Measurements from ENCODE around the gene CPNE2. TPM values are rescaled to one million over a fixed set of nuclear protein-coding genes. Genes with fewer than 3 reads are reported as not detected.

Gene CPNE2
- total RNA-seq, 1 donor from 2014 or later = 40.6 TPM

DNA sequence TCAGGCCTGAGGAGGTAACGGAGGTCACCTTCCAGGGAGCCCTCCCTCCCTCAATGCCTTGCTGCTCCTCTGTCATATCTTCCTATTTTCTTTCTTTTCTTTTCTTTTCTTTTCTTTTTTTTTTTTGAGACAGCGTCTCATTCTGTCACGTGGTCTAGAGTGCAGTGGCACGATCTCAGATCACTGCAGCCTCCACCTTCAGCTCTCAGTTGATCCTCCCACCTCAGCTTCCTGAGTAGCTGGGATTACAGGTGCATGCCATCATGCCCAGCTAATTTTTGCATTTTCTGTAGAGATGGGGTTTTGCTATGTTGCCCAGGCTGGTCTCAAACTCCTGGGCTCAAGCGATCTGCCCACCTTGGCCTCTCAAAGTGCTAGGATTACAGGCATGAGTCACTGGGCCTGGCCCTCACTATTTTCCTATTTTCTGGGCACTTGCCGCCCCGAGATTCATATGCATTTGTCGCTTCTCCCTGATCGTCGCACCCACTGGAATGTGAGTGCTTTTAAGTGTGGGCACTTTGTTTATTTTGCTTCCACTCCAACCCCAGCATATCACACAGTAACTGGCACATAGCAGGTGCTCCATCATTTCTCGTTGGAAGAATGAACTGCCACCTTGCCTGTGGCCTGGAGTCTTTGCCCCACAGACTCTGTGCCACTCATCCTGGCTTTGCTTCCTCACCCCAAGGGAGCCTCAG, 31.7 kb downstream of the CPNE2 start:
- DNase-seq = no peak

DNA sequence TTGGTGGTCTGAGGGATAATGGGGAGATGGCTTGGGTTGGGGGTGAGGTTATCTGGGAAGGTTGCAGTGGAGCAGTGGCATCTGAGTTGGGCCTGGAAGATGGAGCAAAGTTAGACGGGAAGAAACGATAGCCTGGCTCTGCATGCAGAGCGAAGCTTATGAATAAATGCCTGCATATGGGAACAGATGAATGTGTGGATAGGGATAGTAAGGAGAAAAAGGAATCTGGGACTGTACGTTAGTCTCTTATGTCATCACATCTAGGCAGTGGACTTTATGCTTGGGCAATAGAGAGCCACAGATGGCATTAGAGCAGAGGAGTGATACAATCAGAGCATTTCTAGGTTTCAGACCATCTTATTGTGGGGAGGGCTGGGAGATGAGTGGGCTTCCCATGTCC, 33.0 kb downstream of the CPNE2 start:
- DNase-seq = no peak

DNA sequence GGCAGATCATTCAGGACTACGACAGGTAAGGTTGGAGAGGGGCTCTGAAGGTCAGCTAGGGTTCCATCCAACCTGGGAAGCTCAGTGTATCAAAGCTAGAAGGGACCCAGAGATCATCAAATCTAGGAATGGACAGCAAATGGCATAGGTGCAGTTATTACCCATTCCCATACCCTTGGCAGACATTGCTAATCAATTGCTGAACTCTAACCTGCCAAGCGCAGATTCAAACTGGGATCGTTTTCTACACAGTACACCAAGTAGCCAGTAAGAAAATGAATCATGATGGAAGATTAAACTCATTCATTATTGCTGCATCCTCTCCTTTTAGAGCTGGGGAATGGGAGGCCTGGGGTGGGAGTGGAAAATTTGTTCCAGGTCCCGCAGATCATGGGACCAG, 33.6 kb downstream of the CPNE2 start:
- no peak for DNase-seq

DNA sequence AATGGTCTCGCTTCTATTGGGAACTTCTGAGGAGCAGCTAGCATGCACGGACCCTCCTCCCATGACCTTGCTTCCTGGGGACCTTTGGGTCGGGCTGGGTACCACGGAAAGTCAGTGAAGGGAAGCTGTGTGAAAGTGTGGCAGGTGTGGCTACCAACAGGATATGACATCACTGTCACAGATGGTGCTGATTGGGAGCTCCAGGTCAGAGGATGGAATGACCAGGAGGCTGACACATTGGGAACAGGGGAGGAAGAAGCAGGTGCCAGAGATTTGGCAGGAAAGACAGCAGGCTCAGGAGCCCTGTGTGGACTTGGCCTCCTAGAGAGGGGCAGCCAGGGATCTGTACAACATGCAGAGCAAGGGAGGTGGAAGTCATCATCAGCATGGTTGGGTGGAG, 34.0 kb downstream of the CPNE2 start:
- DNase-seq = no peak

DNA sequence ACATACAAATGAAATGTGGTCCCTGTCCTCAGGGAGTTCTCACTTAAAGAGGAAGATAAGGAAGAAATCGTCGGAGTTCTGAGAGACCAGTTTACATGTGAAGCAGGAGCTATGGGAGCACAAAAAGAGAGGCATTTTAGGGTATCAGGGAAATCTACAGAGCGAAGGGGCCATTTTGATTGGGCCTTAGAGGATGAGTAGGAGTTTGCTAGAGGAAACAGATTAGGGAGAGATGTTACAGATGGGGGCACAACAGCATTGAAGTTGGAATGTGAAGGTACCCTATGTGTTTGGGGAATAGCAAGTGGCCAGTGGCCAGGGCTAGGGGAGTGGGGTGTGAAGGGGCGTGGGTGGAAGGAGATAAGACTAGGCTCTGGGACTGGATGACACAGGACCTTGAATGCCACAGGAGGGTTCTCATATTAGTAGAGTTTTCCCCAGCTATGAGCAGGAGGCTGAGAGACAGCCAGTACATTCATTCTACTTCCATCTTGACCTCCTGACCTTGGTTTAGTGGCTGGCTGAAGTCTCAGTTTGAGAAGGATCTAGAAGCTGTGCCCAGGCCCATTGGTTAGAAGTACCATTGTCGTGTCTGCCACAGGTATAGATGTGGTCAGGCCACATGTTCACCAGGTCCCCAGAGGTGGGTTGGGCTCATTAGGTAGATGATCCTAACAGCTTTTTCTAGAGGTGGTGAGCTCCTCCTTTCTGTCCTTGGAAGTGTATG, 34.8 kb downstream of the CPNE2 start:
- DNase-seq = no peak

DNA sequence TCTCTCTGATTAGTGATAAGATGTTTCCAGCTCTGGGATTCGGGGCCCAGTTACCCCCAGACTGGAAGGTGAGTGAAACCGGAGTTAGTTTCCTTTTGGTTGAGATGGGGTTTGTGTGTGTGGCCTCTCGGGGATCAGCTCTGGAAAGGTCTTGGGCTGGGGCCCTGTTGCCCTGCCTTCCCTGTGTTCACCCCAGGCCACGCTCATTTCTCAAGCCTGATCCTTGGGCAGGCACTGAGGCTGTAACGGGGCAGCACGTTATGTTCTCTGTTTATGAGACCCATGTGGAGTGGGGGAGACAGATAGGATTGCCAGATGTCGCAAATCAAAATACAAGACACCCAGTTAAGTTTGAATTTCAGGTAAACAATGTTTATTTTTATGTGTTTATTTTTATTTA, 35.5 kb downstream of the CPNE2 start:
- DNase-seq = no peak

DNA sequence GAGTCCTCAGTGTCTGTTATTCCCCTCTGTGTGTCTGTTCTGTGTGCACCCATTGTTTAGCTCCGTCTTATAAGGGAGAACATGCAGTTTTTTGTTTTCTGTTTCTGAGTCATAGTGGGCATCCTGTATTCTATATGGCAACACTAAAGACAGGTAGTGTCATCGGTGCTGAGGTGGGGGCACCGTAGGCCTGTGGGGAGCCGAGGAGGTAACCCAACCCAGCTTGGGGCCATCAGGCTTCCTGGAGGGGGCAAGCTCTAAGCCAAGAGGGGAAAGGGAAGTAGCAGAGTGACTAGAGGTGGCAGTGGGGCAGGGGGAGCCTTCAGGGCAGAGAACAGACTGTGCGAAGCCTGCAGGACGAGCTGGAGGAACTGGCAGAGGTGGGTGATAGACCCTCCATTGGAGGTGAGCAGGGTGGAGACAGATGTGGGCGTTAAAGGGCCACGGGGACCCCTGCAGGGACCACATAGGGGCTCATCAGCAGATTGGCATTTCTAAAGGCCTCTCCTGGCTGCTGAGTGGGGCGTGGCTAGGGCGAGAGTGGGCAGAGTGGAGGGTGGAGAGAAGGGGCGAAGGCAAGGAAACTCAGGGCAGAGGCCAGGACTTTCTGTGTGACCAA, 36.5 kb downstream of the CPNE2 start:
- DNase-seq = no peak

DNA sequence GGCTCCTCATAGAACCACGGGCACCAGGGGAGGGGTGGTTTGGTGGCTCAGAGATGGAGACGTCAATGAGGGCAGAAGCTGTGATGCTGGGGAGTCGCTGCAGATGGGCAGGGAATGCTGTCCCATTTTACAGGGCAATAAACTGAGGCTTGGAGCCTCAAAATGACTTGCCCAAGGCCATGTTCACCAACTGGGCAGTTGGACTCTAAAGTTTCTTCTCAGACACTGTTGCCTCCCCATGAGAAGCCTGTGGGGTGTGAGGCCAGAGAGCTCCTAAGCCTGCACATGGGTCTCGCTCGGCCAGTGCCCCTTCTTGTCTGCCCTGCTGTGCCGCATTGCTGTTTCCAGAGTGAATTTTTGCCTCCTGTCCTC, 38.6 kb downstream of the CPNE2 start:
- no peak for DNase-seq

DNA sequence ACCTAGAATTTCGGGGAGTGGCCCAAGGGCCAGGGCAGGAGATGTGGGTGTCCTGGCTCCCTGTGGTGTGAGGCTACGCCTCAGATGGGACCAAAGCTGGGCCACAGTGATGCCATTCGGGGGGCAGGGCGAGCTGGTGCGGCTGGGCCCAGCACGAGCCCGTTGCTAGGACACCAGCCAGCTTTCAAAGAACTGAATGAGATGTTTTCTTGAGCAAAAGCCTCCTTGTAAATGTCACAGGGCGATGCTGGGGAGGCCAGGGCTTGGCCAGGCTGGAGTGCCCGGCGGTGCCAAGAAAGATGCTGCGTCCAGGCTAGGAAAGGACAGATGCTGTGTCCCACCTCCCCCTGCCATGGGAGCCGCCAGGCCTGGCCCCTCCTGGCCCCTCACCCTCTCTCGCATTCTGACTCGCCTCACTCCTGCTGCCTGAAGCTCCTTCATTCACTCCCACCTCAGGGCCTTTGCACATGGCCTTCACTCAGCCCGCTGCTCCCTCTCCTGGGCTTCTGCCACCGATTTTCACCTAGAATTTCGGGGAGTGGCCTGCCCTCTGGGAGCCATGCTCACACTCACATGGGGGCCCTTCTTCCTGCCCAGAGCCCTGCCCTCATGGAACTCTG, 39.1 kb downstream of the CPNE2 start:
- DNase-seq = peak; percentile 62

DNA sequence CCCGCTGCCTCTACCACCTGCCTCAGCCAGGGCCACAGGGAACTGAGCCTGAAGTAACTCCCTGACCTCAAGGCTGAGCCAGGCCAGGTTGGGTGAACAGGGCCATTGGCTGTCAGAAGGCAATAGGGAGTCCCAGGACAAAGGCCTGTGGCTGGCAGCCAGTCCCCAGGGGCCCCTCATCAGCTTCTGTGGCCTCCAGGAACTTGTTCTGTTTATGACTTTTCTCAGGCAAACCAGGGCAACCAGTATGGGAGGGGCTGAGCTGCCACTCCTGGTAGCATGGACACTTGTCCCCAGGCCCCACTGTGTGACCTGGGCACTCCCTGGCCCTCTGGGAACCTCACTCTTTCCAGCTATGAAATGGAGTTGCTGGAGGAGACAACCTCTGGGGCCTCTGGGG, 40.1 kb downstream of the CPNE2 start:
- no peak for DNase-seq

DNA sequence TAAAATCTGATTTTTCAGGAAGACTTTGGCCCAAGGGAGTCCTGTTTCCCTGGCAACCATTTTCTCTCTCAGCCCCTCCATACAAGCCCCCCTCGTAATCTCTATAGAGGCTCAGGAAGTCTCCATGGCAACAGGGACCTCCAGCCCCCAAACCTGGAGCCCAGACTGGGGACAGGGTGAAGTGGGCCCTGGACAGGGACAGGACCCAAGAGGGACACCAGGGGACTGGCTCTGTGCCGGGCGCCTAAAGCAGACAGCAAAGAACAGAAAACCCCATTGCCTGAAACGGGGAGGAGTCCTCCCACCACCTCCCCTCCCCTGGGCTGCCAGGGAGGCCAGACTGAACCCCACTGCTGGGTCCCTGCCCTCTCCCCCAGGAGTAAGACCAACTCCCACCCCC, 40.6 kb downstream of the CPNE2 start:
- no peak for DNase-seq

DNA sequence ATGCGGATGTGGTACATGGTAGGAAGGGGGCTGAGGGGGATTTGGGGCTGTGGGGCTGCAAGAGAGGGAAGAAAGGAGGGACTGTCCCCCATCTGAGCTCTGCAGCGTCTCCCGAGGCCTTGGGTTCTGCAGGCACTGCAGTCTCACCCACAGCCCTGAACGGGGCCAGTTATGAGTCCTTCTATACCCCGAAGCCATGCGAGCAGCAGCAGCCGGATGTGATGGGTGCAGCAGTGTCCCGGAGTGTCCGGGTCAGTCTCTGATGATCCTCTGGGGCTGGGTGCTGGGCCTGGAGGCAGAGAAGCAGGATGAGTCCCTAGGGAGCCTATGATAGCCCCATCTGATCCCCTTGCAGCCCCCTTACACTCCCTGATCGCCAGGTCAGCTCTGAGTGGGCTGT, 41.5 kb downstream of the CPNE2 start:
- no peak for DNase-seq

DNA sequence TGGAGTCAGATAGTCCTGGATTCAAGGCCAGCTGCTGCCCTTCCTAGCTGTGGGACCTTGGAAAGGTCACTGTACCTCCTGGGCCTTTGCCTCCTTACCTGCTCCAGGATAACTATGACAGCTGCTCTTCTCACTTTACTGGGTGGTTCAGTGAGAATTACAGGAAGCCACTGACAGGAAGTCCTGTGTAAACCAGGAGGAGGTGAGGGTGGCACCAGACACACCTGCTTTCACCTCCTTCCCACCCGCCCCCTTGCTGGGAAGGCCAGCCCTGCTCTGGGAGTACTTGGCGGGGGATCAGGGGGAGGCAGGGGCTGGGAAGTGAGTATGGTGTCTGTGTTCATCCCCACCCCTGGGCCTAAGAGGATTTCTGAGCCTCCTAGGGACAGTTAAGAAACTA, 42.6 kb downstream of the CPNE2 start:
- DNase-seq = no peak

DNA sequence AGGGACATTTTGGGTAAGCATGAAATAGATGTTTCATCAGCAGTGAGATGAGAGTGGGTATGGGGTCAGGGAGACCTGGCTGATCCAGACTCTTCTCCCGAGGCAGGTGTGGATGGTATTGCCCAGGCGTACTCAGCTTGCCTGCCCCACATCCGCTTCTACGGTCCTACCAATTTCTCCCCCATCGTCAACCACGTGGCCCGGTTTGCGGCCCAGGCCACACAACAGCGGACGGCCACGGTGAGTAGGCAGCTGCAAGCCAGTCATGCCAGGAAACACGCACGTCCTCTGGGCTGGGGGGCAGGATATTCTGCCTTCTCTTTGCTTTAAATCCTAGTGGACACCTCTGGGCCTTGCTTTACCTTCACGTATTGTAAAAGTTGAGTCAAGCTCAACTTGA, 44.7 kb downstream of the CPNE2 start:
- no peak for DNase-seq

DNA sequence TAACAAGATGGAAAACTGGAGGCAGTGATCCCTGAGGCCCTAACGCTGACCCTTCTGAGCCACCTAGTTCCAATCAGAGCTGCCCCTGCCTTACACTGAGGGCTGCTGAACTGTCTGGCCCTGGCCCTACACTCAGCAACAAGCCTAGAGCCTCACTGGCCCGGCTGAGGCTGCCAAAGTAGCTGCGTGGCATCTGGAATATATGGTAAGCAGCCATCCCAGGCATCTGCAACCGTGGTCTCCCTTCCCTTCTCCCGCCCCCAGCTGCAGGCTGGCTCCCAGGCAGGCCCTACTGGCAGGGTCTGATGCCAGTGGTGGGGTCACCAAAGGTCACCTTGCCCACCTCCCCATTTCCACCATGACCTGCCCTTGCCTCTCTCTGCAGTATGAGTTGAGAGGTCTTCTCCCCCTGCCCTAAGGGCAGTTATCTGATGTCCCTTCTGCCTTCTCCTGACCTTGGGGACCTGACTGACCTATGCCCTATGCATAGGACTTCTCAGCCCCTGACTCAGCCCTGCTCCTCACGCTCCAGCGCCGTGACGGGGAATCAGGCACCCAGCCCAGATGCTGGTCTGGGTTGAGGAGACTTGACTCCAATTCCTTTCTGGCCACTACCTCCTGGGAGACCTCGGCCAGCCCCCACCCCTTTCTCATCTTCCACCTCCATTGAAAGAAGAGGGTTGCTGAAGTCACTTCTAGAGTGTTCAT, 45.3 kb downstream of the CPNE2 start:
- no peak for DNase-seq

DNA sequence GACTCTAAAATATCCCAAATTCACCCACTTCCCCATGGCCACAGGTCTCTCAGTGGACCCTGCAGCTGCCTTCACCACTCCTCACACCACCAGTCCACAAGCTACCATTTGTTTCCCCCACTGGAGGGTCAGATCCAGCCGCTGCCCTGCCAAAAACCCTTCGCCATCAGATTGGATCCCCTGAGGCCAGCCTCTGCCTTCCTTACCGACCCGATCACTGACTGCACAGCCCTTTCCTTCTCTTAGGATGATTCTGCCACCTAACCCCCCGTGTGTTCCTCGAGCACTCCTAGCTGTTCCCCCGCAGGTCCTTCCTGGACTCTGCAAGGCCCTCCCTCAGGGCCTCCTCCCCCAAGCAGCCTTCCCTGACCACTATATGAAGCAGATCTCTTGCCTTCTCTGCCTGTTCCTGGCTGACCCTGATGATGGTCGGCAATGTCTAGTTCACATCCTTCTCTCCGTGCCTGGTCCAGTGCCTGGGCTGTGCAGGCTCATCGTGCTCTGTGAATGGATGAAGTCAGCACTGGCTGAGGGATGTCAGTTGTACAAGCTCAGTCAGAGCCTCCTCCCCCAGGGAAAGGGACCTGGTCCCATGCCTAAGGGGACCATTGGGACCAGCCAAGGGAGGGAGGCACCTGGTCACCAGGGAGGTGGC, 46.0 kb downstream of the CPNE2 start:
- no peak for DNase-seq

DNA sequence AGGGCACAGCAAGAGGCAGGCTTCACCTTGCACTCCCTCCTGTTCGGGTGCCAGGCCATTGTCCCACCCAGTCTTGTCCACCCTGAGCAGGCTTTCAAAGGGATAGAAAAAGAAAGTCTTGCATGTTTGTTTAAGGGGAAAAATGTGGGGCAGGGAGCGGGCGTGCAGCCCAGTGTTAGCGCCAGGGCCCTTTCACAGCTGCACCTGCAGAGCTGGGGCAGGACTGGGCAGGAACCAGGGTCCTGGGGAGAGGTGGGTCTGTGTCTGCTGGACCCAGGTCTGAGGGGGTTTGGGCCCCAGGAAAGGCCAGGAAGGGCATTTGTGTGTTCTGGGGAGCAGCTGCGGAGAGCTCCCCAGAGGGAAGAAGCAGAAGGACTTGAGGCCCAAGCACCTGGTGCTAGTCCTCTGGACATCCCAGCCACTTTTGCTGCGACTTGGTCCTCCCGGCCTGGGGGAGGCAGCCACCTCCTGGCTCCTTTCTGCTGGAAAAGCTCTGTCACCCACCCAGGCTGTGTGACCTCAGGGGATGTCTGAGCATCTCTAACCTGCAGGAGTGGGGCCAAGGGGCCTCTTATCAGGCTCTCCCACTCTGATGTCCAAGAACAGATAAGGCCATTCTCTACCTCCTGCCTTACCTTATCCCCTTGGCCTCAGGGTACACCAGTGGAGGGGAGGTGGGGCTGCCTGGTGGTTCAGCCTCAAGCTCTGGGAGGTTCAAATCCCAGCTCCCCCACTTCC, 48.7 kb downstream of the CPNE2 start:
- no peak for DNase-seq

DNA sequence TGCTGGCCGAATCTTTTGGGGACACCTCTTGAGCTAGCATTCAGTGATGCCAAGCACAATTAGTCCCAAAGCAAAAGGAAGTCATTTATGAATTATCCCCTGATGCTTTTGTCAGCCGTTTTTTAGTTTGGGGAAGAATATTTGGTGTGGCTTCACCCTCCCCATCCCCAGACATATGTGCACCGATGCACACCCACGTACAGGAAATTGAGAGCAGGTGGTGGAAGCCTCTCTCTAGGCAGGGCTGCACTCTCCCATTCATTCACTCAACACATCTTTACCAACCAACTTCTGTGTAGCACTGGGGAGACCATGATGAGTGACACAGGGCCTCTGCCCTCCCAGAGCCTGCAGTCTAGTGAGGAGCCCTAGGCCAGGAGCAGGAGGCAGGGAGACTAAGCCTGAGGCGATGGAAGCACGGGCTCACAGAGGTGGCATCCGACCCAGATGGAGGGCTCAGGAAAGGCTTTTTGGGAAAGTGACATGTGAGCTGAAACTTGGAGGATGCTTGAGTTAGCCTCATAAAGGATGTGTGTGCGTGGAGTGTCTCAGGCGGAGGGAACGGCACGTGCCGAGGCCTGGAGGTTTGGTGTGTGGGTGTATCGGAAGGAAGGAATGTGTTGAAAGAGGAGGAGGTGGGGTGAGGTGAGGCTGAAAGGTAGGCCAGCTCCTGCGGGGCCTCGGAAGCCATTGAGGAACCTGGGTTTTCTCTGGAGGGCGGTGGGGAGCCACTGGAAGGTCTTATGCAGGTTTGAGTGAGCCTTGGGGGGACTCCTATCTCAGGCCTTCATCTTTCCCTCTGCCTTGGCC, 49.6 kb downstream of the CPNE2 start:
- no peak for DNase-seq

DNA sequence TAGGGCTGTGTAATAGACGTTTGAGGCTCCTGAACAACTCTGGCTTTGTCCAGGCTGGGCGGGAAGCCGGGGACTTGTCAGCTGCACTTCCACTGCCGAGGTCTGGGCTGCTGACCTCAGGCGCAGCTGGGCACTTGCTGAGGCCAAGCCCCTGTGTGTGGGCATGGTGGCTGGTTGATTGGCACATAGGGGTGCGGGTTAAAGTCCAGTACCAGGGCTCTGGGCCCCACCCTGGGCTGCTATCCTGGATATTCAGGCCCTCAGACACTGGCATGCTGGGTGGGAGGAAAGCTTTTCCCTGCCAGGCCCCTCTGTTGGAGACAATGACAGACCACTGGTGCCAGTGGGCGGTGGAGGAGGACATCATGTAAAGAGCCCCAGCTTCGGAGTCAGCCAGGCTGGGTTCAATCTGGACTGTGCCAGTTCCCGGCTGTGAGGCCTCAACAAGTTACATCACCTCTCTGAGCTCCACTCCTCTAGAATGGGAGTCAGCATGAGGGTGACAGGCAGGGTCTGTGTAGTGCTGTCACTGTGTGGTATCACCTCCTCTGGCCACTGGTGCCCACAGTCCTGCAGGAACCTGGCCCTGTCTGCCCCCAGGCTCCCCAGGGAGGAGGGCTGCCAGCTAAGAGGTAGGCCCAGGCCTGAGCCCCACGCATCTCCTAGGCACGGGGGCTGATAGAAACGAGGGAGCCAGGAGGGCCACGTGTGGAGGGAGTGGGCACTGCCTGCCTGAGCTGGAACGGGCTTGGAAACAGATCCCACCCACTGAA, 51.0 kb downstream of the CPNE2 start:
- peak; percentile 79 for DNase-seq

DNA sequence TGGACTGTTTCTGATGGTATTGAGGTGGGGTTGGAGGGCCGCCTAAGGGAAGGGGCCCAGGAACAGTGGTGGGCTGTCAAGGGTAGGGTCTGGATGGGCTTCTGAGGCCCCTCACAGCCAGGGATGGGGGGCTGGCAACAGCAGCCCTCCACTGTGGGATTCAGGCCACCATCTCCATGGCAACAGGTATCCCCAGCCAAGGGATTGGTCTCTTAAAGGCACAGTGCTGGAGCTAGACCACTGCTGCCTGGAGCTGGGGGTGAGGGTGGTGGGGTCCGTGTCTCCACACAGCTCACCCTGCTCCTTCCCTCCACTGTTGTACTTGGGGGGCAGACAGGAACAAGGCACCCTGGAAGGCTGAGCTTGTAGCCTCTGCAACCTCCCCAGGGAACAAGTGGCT, 51.6 kb downstream of the CPNE2 start:
- no peak for DNase-seq
